OCI-LY3 (cell line): ENCODE data around the gene CAMK2D.

Experiments
- H2AFZ ChIP-seq: fragments of 200-600, 300-600 bp; shearing (Covaris generic); 2 replicates; pipeline ENCODE4 v1.6.0; 2014; ENCODE audit warnings: antibody characterized with exemption, low read depth, low read length
- H3K27ac ChIP-seq: fragments of 200-600, 300-600 bp; sonication (generic); 2 replicates; pipeline ENCODE4 v1.5.1; 2014; ENCODE audit warnings: mild to moderate bottlenecking, low read length, moderate library complexity, mixed read lengths
- H3K27me3 ChIP-seq: fragments of 200-600, 300-600 bp; sonication (generic); 2 replicates; pipeline ENCODE4 v1.6.1; 2014; ENCODE audit warnings: low read depth, low read length, mixed read lengths
- H3K36me3 ChIP-seq: fragments of 200-600, 300-600 bp; sonication (generic); replicated peaks from 2 replicates; pipeline ENCODE3; 2014; ENCODE audit warnings: low read depth, low read length, mixed read lengths
- H3K4me1 ChIP-seq: fragments of 300-600, 200-600 bp; sonication (generic); 2 replicates; pipeline ENCODE4 v1.6.1; 2014; ENCODE audit warnings: low read length, mixed read lengths
- H3K4me2 ChIP-seq: fragments of 200-600, 300-600 bp; sonication (generic); 2 replicates; pipeline ENCODE4 v1.6.1; 2014; ENCODE audit warnings: low read length, mixed read lengths
- H3K4me3 ChIP-seq: fragments of 300-600, 200-600 bp; sonication (generic); 2 replicates; pipeline ENCODE4 v1.5.1; 2014; ENCODE audit warnings: antibody characterized with exemption, mild to moderate bottlenecking, low read length, moderate library complexity
- H3K79me2 ChIP-seq: fragments of 300-600, 200-600 bp; shearing (Covaris generic); 2 replicates; pipeline ENCODE4 v1.6.1; 2014; ENCODE audit warnings: mild to moderate bottlenecking, low read length, mixed read lengths
- H3K9ac ChIP-seq: fragments of 300-600, 200-600 bp; shearing (Covaris generic); 2 replicates; pipeline ENCODE4 v1.6.0; 2014; ENCODE audit warnings: mild to moderate bottlenecking, low read length, moderate library complexity
- H3K9me3 ChIP-seq: fragments of 200-600, 300-600 bp; shearing (Covaris generic); 2 replicates; pipeline ENCODE4 v1.6.1; 2014; ENCODE audit warnings: low read length, mixed read lengths; ENCODE audit not compliant: insufficient read depth
- H4K20me1 ChIP-seq: fragments of 200-600, 300-600 bp; sonication (generic); 2 replicates; pipeline ENCODE4 v1.6.1; 2016; ENCODE audit warnings: low read length, mixed read lengths; ENCODE audit not compliant: insufficient read depth
- EZH2phosphoT487 ChIP-seq: fragments of 200-600 bp; shearing (Covaris generic); IDR thresholded peaks from 2 replicates; pipeline ENCODE4 v1.6.1; 2018; ENCODE audit warnings: antibody characterized with exemption, mixed run types, low read depth
- TF ChIP-seq, protein P1 (sequence below): fragments of 200-600, 300-600 bp; sonication (generic); IDR thresholded peaks from 2 replicates; pipeline ENCODE4 v1.5.1; 2014; ENCODE audit warnings: antibody characterized with exemption, low read length, low read depth

The CAMK2D gene

DNA sequence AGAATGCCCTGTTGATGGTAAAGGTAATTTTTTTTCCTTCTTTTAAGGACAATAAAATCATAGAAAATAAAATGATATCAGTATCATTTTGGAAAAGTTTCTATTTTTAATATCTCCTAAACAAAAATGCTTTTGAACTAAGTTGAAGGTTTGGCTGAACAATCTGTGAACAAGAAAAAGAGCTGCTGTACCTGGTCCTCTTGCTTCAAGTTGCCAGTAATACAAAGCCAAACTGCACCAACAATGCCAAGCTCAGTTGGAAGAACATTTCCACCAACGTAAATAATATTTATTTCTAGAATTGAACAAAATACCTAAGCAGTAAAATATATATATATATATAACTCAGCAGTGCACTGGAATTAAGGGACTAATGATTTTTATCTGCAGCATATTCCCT, 132.8 kb downstream of the CAMK2D start:
- Histone ChIP-seq H3K9ac (no peak overlapping the region), H3K4me3 (no peak overlapping the region), H3K4me1 (no peaks in the 10 kb centered on the region), H3K9me3 (no peaks in the 10 kb centered on the region), H2AFZ (no peak overlapping the region), H3K27ac (no peak overlapping the region), H3K79me2 (no peaks in the 10 kb centered on the region), H3K36me3 (no peaks in the 10 kb centered on the region), H3K27me3 (no peaks in the 10 kb centered on the region), H3K4me2 (no peak overlapping the region), H4K20me1 (no peaks in the 10 kb centered on the region)
- TF ChIP-seq, protein P1, sequence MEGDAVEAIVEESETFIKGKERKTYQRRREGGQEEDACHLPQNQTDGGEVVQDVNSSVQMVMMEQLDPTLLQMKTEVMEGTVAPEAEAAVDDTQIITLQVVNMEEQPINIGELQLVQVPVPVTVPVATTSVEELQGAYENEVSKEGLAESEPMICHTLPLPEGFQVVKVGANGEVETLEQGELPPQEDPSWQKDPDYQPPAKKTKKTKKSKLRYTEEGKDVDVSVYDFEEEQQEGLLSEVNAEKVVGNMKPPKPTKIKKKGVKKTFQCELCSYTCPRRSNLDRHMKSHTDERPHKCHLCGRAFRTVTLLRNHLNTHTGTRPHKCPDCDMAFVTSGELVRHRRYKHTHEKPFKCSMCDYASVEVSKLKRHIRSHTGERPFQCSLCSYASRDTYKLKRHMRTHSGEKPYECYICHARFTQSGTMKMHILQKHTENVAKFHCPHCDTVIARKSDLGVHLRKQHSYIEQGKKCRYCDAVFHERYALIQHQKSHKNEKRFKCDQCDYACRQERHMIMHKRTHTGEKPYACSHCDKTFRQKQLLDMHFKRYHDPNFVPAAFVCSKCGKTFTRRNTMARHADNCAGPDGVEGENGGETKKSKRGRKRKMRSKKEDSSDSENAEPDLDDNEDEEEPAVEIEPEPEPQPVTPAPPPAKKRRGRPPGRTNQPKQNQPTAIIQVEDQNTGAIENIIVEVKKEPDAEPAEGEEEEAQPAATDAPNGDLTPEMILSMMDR, result no peak
- no peak for TF ChIP-seq EZH2phosphoT487

DNA sequence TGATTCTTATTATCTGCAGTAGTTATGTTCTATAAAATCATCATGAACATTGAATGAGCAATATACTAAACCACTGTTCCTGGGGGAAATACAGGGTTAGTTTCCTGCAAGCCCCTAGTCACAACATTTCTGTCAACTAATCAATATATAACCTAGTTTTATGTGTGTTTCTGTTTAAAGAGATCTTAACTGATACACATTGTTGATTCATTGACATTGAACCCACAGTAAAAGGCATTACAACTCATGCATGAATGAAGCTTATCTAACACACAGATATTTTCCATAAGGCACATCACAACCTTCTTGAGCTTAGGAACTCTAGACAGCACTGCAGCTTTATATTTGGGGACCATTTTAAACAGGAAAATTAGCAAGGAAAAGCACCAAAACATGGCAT, 134.2 kb downstream of the CAMK2D start:
- Histone ChIP-seq H3K79me2 (no peaks in the 10 kb centered on the region), H3K9ac (no peak overlapping the region), H3K27me3 (no peaks in the 10 kb centered on the region), H3K4me2 (no peak overlapping the region), H2AFZ (no peak overlapping the region), H3K4me1 (no peaks in the 10 kb centered on the region), H4K20me1 (no peaks in the 10 kb centered on the region), H3K4me3 (no peak overlapping the region), H3K36me3 (no peaks in the 10 kb centered on the region), H3K9me3 (no peaks in the 10 kb centered on the region), H3K27ac (no peak overlapping the region)
- TF ChIP-seq, protein P1, result no peak
- no peak for TF ChIP-seq EZH2phosphoT487

DNA sequence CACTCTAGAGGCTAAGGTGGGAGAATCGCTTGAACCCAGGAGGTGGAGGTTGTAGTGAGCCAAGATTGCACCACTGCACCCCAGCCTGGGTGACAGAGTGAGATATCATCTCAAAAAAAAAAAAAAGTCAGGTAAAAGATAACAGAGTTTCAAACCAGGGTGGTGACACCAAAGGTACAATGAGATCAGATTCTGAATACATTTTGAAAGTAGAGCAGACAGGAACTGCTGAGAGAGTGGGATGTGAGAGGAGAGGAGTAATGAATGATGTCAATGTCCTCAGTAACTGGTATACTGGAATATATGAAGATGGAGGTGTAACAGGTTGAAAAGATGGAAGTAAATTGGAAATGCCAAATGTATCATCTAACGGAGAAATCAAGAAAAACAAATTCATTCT, 135.6 kb downstream of the CAMK2D start:
- Histone ChIP-seq H4K20me1 (no peaks in the 10 kb centered on the region), H3K4me2 (no peak overlapping the region), H2AFZ (no peak overlapping the region), H3K27ac (no peak overlapping the region), H3K27me3 (no peaks in the 10 kb centered on the region), H3K4me3 (no peak overlapping the region), H3K79me2 (no peaks in the 10 kb centered on the region), H3K9ac (no peak overlapping the region), H3K9me3 (no peaks in the 10 kb centered on the region), H3K36me3 (no peaks in the 10 kb centered on the region), H3K4me1 (no peaks in the 10 kb centered on the region)
- TF ChIP-seq EZH2phosphoT487, result no peak
- TF ChIP-seq, protein P1, result no peak

DNA sequence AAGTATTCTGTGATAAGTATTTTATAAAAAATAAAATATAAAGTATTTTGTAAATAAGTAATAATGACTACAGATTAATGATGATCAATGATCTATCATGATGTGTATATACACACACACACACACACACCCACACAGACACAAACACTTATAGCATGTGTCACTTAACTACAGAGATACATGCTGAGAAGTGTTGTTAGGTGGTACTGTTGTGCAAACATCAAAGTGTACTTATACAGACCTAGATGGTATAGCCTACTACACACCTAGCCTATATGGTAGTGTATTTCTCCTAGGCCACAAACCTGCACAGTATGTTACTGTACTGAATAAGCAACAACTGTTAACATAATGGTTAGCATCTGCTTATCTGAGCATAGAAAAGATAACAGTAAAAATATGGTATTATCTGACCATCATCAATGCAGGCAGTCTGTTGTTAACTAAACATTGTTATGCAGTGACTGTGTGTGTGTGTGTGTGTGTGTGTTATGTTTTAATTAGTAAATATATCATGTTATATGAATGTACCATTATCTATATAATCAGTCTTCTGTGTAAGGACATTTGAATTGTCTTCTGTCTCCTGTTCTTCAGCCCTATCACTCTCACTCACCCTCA, 138.2 kb downstream of the CAMK2D start:
- H3K79me2 ChIP-seq, result no peaks in the 10 kb centered on the region
- no peak overlapping the region for H3K9ac ChIP-seq
- no peak for TF ChIP-seq EZH2phosphoT487
- TF ChIP-seq, protein P1, result no peak
- H4K20me1 ChIP-seq, result no peaks in the 10 kb centered on the region
- H3K9me3 ChIP-seq, result no peaks in the 10 kb centered on the region
- H3K36me3 ChIP-seq, result no peaks in the 10 kb centered on the region
- H3K4me2 ChIP-seq, result no peak overlapping the region
- H3K27ac ChIP-seq, result no peak overlapping the region
- H3K27me3 ChIP-seq, result no peaks in the 10 kb centered on the region
- no peak overlapping the region for H2AFZ ChIP-seq
- no peak overlapping the region for H3K4me3 ChIP-seq
- H3K4me1 ChIP-seq, result no peaks in the 10 kb centered on the region
